Heart left ventricle (tissue), 16 donors: ENCODE data around the gene STK17A. TPM values are rescaled to one million over a fixed set of nuclear protein-coding genes. Genes with fewer than 3 reads are reported as not detected.

Source experiments
- ATAC-seq, 4 donors: fragments of 200-7000 bp; cut with Tn5 transposase; one replicate each; pipeline ENCODE4 v1.9.1; 2020 to 2022; ENCODE audit warnings: moderate library complexity in 4 of 4, mild to moderate bottlenecking in 3 of 4, moderate number of reproducible peaks in 1 of 4
- DNase-seq, 5 donors: peaks; one replicate each; pipeline ENCODE4 v3.0.0-alpha.2; 2020
- H3K27ac ChIP-seq, 12 donors: fragments of 200-600 bp; sonication (generic) in 4 of 12; one replicate each; pipeline versions ENCODE4 v1.5.0 to v1.8.0; 2016 to 2022; ENCODE audit warnings: mild to moderate bottlenecking in 2 of 12
- H3K27me3 ChIP-seq, 9 donors: fragments of 200-600 bp; sonication (generic) in 2 of 9; one replicate each; pipeline versions ENCODE4 v1.5.1 to v1.8.0; 2016 to 2022; ENCODE audit warnings: mild to moderate bottlenecking in 3 of 9
- H3K36me3 ChIP-seq, 9 donors: fragments of 200-600 bp; sonication (generic) in 2 of 9; one replicate each; pipeline versions ENCODE4 v1.5.0 to v1.8.0; 2018 to 2022; ENCODE audit warnings: mild to moderate bottlenecking in 2 of 9
- H3K4me1 ChIP-seq, 12 donors: fragments of 200-600 bp; sonication (generic) in 4 of 12; one replicate each; pipeline versions ENCODE4 v1.5.0 to v1.8.0; 2016 to 2022; ENCODE audit warnings: mild to moderate bottlenecking in 3 of 12
- H3K4me3 ChIP-seq, 12 donors: fragments of 200-600 bp; sonication (generic) in 4 of 12; one replicate each; pipeline versions ENCODE4 v1.5.0 to v1.8.0; 2017 to 2022; ENCODE audit warnings: mild to moderate bottlenecking in 9 of 12, moderate library complexity in 4 of 12
- H3K9me3 ChIP-seq, 12 donors: fragments of 200-600 bp; sonication (generic) in 4 of 12; one replicate each; pipeline versions ENCODE4 v1.5.0 to v1.8.0; 2016 to 2022; ENCODE audit warnings: mild to moderate bottlenecking in 1 of 12
- POLR2A ChIP-seq, 2 donors: fragments of 450-650 bp; IDR thresholded peaks; one replicate each; pipeline ENCODE4 v1.6.1; 2017; ENCODE audit warnings: antibody characterized with exemption in 2 of 2, mild to moderate bottlenecking in 2 of 2, moderate library complexity in 2 of 2
- WGBS, 4 donors: extraction: QIAGEN DNeasy Blood & Tissue Kit in 2 of 4; methylation state at CpG; one replicate each; pipeline versions ENCODE4 v1.1.5 to v1.1.7; 2013 to 2018; 5-methylcytosine and 5-hydroxymethylcytosine counted together
- intact Hi-C, 10 donors: fragments of 100-400 bp; cut with DNase I; formaldehyde crosslinking; loops; one replicate each; pipeline versions ENCODE4 v1.11.1 to v1.14.2; 2022
- polyA plus RNA-seq, 2 donors: library from polyadenylated mRNA; stranded (reverse); fragments of 200-250 nt; gene quantifications; one replicate each; pipeline ENCODE4 v1.2.3, GENCODE V29; 2013
- total RNA-seq, 9 donors: library from RNA; depleted of rRNA in 2 of 9; stranded (reverse); fragments of >200 nt in 2 of 9; fragmentation: NEBNext Ultra II Directional in 3 of 9; extraction: Animal tissue kit (Norgen Biotek cat#: 25700) in 3 of 9; gene quantifications; one replicate each; pipeline versions ENCODE4 v1.1.0 to v1.2.4, GENCODE V29; 2016 to 2023
- TF ChIP-seq, protein P1 (sequence below), 12 donors: fragments of 200-600 bp; sonication (generic) in 4 of 12; IDR thresholded peaks; one replicate each; pipeline versions ENCODE4 v1.5.0 to v1.8.0; 2018 to 2022; ENCODE audit warnings: antibody characterized with exemption in 12 of 12, mild to moderate bottlenecking in 5 of 12
- donor health status: ischemic (EF 13 %, LVEDD 7.1; RV severe dilation, severe dysfunction).
- donor health status: healthy with polysubstance abuse.
- donor health status: DM: no; HTN: yes; CAD: no.
- donor health status: DM: no; HTN: no; CAD: no.
- donor health status: ischemic (EF 25% LVEDD 6.9; RV normal size, moderate dysfunction).
- donor health status: ischemic (EF 25% LVEDD 5.7; RV mildly dilated, moderate dysfunction).
- donor health status: healthy.
- donor health status: DM: yes; HTN: yes; CAD: no.
- donor health status: ischemic (EF 35%, LVEDD 5.7; RV mildly dilated, moderate dysfunction).
- donor health status: nonischemic (EF 11% LVEDD 7.7; RV severe dilation, severe dysfunction).
- donor health status: DM: yes; HTN: yes; CAD: no.
- donor health status: PGD.
- donor health status: ischemic (EF 29% LVEDD 5.4; RV normal size, mild dysfunction).
- donor health status: nonischemic (EF 23%, LVEDD 6.1; RV moderate dilation, normal function).

STK17A gene
- total and polyA plus RNA-seq, 11 donors, result 11.9 to 43.9 (median 25.1) TPM

DNA sequence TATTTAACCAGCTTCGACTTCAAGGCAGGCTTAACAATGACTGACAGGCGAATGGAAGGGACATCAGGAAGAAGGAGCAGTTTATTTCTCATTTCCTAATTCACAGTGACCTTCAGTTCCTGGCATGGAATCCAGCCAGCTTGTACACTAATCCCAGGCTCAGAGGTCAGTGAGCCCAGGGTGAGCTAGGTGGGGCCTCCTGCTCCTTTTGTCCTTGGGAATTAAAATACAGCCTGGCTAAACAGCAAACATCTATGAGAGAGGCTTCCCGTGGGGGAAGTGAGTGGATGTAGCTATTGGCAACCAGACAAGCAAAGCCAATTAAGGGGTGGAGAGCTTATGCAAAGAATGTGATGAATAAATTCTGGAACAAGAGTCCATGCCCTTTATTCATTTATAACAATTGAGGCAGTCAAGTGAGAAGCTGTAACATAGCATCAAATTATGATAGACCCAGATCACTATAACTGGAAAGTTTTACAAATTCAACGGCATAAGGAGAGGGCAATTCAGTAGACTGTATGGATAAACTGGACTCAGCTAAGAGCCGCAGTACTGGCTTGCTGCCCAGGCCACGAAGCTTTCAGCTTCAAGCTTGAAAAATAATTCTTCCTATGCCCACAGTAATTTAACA is 57.1 kb downstream of the STK17A start:
- no peaks in the 10 kb centered on the region for H3K27me3 ChIP-seq
- DNase-seq (peak in 4 of 5 donors; percentile 47 to 73 (median 56)), ATAC-seq (peak; percentile 61 to 93 (median 87))
- WGBS, 4 donors, result 15 to 34% (median 28%) methylated on average over 6 of the region's 6 CpGs
- H3K4me3 ChIP-seq, result no peak overlapping the region
- H3K9me3 ChIP-seq, result no peaks in the 10 kb centered on the region
- peaks cover 0 to 59% (median 18%) of the 10 kb centered on the region in 12 donors for H3K4me1 ChIP-seq
- H3K27ac ChIP-seq, result peak overlapping the region; percentile 30 to 72 (median 57)
- H3K36me3 ChIP-seq, result peaks cover 0 to 69% (median 44%) of the 10 kb centered on the region in 9 donors
- no peak for TF ChIP-seq POLR2A (IDR thresholded peaks at IDR 0.05)
- TF ChIP-seq, protein P1, sequence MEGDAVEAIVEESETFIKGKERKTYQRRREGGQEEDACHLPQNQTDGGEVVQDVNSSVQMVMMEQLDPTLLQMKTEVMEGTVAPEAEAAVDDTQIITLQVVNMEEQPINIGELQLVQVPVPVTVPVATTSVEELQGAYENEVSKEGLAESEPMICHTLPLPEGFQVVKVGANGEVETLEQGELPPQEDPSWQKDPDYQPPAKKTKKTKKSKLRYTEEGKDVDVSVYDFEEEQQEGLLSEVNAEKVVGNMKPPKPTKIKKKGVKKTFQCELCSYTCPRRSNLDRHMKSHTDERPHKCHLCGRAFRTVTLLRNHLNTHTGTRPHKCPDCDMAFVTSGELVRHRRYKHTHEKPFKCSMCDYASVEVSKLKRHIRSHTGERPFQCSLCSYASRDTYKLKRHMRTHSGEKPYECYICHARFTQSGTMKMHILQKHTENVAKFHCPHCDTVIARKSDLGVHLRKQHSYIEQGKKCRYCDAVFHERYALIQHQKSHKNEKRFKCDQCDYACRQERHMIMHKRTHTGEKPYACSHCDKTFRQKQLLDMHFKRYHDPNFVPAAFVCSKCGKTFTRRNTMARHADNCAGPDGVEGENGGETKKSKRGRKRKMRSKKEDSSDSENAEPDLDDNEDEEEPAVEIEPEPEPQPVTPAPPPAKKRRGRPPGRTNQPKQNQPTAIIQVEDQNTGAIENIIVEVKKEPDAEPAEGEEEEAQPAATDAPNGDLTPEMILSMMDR (IDR thresholded peaks at IDR 0.05), result no peak
- intact Hi-C loops, result loop anchor here in 5 of 10 donors (5.0 to 10.0 kb wide), 5 partner anchors 38 to 58 kb away; partner anchors contain the start of gene STK17A (in 3 of the 5)

- DNase-seq (no peak), ATAC-seq (no peak)
- peaks cover 0 to 63% (median 41%) of the 10 kb centered on the region in 9 donors for H3K36me3 ChIP-seq
- no peak overlapping the region for H3K4me3 ChIP-seq
- no peaks in the 10 kb centered on the region for H3K27me3 ChIP-seq
- peak overlapping the region in 10 of 12 donors; percentile 36 to 72 (median 58) for H3K27ac ChIP-seq
- intact Hi-C loops, result loop anchor here in 3 of 10 donors (5.0 to 10.0 kb wide), 3 partner anchors 38 to 56 kb away; partner anchors contain the start of gene STK17A (in 2 of the 3)
- H3K4me1 ChIP-seq, result peaks cover 0 to 66% (median 25%) of the 10 kb centered on the region in 12 donors
- TF ChIP-seq, protein P1 (IDR thresholded peaks at IDR 0.05), result no peak
- no peak for TF ChIP-seq POLR2A (IDR thresholded peaks at IDR 0.05)
- H3K9me3 ChIP-seq, result no peaks in the 10 kb centered on the region
- WGBS, 4 donors, result 94 to 98% (median 96%) methylated on average over 3 of the region's 3 CpGs
Measured at GRCh38 chr7:43640679-43641078, 57.8 kb downstream of the STK17A start.

GRCh38 chr7:43642897-43643630 is 60.2 kb downstream of the STK17A start:
- intact Hi-C loops, result loop anchor here in 3 of 10 donors (5.0 to 10.0 kb wide), 3 partner anchors 41 to 58 kb away; partner anchors contain the start of gene STK17A (in 2 of the 3)
- H3K27ac ChIP-seq, result peak overlapping the region in 1 of 12 donors; percentile 27
- peak in 1 of 5 donors; percentile 34 for DNase-seq
- no peak for ATAC-seq
- peaks cover 10 to 76% (median 44%) of the 10 kb centered on the region in 12 donors for H3K4me1 ChIP-seq
- H3K4me3 ChIP-seq, result no peak overlapping the region
- no peaks in the 10 kb centered on the region for H3K27me3 ChIP-seq
- peaks cover 0 to 50% (median 20%) of the 10 kb centered on the region in 9 donors for H3K36me3 ChIP-seq
- H3K9me3 ChIP-seq, result no peaks in the 10 kb centered on the region
- TF ChIP-seq POLR2A (IDR thresholded peaks at IDR 0.05), result no peak
- TF ChIP-seq, protein P1 (IDR thresholded peaks at IDR 0.05), result no peak
- 89 to 95% (median 92%) methylated on average over 11 to 13 of the region's 13 CpGs for WGBS, 4 donors

- intact Hi-C loops, result loop anchor here in 3 of 10 donors (5.0 to 10.0 kb wide), 3 partner anchors 42 to 59 kb away; partner anchors contain the start of gene STK17A (in 2 of the 3)
- 82 to 92% (median 85%) methylated on average over 8 of the region's 8 CpGs for WGBS, 4 donors
- peaks cover 10 to 76% (median 52%) of the 10 kb centered on the region in 12 donors for H3K4me1 ChIP-seq
Measured at GRCh38 chr7:43643846-43644245, 60.9 kb downstream of the STK17A start.

More at GRCh38 chr7:43643846-43644245, 60.9 kb downstream of the STK17A start:
- peaks cover 0 to 42% (median 13%) of the 10 kb centered on the region in 9 donors for H3K36me3 ChIP-seq
- no peak overlapping the region for H3K4me3 ChIP-seq
- TF ChIP-seq, protein P1 (IDR thresholded peaks at IDR 0.05), result no peak
- no peak for TF ChIP-seq POLR2A (IDR thresholded peaks at IDR 0.05)
- ATAC-seq, result no peak
- H3K27me3 ChIP-seq, result no peaks in the 10 kb centered on the region
- H3K27ac ChIP-seq, result no peak overlapping the region
- DNase-seq, result no peak
- H3K9me3 ChIP-seq, result no peaks in the 10 kb centered on the region
